Measurements from ENCODE around the gene PDE6B.

GRCh38 chr4:628311-628741 is 3.0 kb downstream of the PDE6B start:
- no peak for TF ChIP-seq CTCF (IDR thresholded peaks at IDR 0.05)
- TF ChIP-seq POLR2A (IDR thresholded peaks at IDR 0.05) = no peak
- TF ChIP-seq EP300 (IDR thresholded peaks at IDR 0.05) = no peak
- TF ChIP-seq POLR2AphosphoS5 (IDR thresholded peaks at IDR 0.05) = no peak

Data from gastroesophageal sphincter (tissue), 3 donors.